NCI-H526 treated with DMSO at 0.1 percent for 48 hours (cell line): Measurements from ENCODE around the gene GNA15.
"Not testable (repeated sequence)": the region's sequence is repeated elsewhere in the genome, so short reads cannot be mapped to it uniquely, and the experiment has no call there.

Experiments
- DNase-seq: peaks from one replicate; lab custom pipeline; 2025; lab: John Stamatoyannopoulos, UW

The GNA15 gene, protein sequence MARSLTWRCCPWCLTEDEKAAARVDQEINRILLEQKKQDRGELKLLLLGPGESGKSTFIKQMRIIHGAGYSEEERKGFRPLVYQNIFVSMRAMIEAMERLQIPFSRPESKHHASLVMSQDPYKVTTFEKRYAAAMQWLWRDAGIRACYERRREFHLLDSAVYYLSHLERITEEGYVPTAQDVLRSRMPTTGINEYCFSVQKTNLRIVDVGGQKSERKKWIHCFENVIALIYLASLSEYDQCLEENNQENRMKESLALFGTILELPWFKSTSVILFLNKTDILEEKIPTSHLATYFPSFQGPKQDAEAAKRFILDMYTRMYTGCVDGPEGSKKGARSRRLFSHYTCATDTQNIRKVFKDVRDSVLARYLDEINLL

DNA sequence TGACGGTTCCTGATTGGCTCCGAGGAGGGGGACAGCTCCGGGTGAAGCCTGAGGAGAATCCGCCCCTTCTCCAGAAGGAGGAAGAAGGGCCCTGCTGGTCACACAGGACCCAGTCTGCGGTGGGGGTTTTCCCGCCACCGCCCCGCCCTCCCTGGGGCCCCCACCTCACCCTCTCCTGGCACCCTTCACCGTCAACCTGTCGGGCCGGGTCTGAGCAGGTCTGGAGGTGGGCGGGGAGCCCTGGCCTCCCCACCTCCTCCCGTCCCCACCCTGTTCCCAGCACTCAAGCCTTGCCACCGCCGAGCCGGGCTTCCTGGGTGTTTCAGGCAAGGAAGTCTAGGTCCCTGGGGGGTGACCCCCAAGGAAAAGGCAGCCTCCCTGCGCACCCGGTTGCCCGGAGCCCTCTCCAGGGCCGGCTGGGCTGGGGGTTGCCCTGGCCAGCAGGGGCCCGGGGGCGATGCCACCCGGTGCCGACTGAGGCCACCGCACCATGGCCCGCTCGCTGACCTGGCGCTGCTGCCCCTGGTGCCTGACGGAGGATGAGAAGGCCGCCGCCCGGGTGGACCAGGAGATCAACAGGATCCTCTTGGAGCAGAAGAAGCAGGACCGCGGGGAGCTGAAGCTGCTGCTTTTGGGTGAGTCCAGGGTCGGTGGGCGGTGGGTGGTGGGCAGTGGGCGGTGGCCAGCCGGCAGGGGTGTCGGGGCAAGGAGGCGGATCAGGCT, at the start of gene GNA15:
Gene GNA15 (plus strand): TSS at position 73 of the 723 bp plus-strand sequence. CDS start 418 bp downstream, at position 491.
- DNase-seq, result no peak

DNA sequence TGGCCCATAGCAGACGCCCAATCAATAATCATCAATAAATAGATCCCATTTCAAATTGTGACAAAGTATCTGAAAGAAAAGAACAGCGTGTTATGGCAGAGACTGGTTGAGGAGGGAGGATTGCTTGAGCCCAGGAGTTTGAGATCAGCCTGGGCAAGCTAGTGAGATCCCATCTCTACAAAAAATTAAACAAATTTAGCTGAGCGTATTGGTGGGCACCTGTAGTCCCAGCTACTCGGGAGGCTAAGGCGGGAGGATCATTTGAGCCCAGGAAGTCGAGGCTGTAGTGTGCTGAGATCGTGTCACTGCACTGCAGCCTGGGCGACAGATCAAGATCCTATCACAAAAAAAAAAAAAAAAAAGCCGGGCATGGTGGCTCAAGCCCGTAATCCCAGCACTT, 48.1 kb upstream of the GNA15 start:
- no peak for DNase-seq

DNA sequence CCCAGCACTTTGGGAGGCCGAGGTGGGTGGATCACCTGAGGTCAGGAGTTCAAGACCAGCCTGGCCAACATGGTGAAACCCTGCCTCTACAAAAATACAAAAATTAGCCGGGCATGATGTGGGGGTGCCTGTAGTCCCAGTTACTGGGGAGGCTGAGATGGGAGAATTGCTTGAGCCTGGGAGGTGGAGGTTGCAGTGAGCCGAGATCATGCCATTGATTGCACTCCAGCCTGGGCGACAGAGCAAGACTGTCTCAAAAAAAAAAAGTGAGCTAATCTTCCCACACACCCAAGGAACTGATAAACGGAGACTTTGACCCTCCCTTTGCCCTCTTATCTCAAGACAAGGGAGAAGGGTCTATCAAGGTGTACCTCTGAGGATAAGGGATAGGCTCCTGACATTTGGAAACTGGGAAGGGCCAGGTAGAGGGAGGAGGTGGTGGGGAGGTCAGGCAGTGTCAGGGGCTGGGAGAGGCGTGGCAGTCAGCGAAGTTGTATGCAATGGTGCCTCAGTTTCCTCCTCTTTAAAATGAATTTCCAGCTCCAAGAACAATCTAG, 46.5 kb upstream of the GNA15 start:
- DNase-seq, result not testable (repeated sequence)

DNA sequence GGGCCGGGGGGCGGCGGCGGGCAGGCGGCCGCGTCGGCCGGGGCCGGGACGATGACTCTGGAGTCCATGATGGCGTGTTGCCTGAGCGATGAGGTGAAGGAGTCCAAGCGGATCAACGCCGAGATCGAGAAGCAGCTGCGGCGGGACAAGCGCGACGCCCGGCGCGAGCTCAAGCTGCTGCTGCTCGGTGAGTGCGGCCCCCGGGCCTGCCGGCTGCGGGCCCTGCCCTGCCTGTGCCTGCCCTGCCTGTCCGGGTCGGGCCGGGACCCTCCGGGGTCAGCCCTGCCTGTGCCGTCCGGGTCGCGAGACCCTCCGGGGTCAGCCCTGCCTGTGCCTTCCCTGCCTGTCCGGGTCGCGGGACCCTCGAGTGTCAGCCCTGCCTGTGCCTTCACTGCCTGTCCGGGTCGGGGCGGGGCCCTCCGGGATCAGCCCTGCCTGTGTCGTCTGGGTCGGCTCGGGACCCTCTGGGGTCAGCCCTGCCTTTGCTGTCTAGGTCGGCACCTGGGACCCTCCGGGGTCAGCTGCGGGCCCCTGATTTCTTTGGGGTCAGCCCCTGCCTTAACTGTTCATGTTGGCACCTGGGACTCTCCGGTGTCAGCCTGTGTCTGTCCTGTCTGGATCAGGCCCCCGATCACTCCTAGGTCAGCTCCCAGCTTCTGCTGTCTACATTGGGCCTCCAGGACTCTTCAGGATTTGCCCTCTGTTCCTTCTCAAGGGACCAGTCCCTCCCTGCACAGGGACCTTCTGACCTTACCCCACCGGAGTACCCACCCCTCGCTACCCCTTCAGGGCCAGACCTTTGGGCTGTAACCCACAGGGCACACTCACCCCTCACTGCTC, 41.0 kb upstream of the GNA15 start:
- no peak for DNase-seq

DNA sequence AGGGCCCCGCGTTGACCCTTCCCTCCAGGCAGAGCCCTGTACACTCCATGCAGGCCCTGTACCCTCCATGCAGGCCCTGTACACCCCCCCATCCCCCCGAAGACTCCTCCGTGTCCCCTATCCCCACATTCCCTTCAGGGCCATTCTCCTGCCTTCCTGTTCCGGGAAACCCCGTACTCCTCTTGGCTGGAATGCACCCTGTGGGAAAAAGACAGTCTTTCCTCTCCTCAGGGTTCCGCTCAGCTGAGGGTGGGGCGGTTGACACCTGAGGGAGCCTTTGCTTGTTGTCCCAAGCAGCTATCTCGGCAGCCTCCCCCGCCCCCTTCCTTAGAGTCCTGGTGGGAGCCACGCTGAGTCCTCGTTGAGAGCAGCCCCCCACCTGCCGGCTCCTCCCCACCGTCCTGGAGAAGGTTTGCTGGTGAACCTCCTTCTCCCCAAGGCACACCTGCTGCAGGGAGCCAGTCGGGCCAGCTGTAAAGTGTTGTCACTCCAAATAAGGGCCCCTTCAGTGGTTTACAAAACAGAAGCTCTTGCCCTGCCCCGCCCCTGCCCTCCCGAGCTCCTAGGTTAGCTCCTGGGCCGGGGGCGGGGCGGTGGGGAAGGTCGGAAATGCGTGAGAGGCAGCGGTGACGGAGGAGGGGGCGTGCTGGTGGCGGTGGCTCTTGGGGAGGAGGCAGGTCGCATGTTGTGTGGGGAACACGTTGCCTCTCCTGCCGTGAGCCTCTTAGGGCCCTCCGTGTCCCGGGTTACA, 40.2 kb upstream of the GNA15 start:
- no peak for DNase-seq

DNA sequence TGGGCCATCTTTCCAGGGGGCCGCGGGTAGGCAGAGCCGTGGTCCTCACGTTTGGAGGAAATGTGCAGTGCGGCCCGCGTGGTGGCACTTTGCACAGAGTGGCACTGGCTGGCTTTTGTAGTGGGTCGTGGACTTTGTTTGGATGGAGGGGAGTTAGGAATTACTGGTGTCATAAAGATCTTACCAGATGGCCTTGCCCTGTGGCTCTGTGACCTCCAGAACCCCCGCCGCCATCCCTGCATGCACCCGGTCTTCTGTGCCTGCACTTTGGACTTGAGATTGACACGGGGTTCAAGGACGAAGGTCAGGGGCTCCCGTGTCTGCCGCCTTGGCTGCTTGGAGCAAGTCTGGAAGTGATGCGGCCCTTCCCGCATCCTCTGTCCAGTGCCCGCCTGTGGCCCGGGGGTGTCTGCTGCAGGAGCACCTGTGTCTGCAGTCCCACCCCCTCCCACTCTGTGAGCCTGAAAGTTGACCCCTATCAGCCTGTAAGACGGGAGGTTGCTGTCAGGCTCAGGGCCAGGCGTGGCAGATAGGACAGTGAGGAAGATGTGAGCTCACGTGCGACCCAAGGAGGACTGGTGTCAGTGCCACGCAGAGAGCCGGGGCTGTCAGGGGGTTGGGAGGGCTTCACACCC, 39.4 kb upstream of the GNA15 start:
- DNase-seq, result no peak

DNA sequence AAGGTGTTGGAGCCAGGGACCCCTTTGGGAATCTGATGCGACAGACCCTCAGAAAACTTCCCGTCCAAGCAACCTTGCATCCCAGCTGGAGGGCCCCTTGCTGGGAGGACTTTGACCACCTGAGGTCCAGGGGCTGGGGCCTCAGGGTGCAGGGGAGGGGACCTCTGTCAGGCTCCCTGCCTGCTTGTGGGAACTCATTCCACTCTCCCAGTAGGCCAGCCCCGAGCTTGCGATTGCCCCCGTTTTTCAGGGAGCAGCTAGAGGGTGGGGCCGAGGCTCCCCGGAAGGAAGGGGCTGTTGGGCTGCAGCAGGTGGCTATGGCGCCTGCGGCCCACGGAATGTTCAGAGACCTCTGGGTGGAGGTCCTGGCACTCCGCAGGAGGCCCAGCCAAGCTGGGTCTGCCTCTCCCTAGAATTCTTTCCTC, 38.9 kb upstream of the GNA15 start:
- no peak for DNase-seq

DNA sequence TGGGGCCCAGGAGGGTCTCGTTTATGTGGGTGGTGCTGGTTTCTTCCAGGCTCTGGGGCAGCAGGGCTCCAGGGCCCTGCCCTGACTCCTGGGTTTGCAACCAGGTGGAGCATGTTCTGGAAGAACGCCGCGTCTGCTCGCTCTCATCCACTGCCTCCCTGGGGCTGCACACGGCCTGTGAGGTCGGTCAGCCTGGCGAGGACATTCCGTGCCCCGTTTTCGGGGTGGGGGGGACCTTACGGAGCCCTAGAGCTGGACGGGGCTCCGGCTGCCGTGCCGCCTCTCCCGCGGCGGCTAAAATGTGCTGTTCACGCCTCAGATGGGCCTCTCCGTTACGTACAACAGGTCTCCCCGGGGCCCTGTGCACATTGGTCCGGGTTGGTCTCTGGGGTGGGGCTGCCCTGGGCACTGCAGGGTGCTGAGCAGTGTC, 38.4 kb upstream of the GNA15 start:
- no peak for DNase-seq

DNA sequence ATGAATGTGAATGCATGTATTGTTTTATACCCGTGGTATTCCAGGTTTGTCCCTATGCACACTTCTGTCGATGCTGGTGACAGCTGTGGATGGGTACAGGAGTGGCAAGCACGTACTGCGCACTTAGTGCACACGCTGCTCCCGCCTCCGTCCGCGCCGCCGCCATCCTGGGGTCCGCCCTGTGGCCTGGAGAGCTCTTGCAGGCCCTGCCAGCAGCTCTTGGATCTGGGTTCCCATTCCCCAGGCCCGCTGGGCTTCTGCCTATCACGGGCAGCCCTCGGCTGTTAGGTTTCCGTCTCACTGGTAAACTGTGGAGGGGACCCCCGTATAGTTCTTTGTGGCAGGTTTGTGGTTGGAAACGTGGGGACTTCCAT, 37.7 kb upstream of the GNA15 start:
- DNase-seq, result no peak

DNA sequence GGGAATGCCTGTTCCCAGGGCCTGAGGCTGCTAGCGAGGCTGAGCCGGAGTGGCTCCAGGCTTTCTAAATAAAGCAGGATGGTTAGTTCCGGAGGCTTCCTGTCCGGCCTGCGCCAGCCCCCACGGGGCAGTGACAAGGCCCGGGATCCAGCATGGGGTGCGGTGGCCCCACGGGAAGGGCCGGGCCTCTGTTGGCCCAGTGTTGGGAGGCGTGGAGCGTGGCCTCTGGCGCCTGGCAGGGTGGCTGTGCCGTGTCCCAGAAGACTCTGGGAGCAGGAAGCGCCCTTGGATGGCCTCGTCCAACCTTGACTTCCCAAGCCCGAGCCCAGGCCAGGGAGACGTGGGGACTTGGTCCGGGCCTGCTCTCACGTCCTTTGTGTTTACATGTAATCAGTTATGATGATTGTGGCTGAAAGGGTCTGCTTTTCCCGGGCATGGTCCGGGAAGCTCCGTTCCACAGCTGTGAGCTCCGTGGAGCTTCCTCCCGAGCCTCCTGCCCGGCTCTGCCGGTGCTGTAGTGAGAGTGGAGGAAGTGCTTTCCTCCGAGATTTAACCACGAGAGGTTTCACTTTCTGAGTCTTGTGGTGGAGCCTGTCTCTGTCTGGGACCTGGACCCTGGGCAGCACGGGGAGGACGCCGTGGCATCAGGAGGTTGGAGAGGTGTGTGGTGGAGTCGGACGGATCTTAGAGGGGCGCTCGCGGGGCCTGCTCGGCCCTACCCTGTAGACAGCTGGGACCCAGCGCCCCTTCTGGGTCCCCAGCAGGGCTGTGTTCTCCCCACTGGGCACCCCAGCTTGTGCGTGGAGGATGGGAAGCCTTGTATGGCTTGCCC, 37.1 kb upstream of the GNA15 start:
- no peak for DNase-seq

DNA sequence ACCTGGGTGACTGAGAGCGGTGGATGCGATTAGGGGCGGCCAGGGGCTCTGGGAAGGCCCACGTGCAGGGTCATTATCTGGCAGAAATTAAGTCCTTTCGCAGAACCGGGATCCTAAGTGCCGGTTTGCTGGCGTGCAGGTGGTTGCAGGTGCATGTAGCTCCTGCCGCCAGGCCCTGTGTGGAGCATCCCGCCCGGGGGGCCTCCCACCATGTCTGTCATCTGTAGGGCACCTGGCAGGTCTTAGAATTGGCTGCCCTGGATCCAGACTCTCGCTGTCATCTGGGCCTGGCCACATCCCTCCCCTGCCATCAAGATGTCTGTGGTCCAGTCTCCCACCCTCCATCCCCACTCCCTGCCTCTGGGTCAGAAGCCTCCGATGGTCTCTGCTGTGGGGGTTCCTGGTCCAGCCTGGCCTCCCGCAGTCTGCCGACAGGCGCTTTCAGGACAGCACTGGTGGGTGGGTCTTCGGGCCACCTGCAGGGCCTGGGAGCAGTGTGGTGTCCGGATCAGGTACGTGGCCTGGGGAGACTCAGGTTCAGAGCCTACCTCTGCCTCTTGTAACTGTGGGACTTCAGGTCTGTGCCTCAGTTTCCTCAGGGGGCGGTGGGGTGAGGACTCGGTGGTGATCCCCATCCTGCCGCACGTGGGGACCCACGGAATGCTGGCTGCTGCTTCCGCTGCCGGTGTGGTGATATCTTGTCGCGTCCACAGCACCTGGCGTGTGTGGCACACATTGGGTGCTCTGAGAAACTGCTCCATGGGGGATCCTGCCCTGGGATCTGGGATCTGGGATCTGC, 36.3 kb upstream of the GNA15 start:
- no peak for DNase-seq

DNA sequence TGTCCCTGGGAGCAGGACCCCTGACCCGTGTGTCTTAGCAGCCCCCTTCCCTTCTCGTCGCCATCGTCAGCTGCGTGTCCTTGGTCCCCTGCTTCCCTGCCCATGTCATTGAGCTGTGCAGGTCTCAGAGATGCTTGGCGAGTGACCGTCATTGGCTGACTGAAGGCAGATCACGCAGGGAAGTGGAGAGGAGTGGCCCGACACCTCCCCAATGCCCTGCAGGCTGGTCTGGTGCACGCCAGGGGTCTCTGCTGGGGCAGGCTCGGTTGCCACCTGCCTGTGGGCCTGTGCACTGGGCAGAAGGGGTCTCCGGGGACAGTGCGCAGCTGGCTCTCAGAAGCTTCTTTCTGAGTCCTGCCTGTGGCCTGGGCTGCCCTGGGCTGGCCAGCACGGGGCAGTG, 35.5 kb upstream of the GNA15 start:
- no peak for DNase-seq

DNA sequence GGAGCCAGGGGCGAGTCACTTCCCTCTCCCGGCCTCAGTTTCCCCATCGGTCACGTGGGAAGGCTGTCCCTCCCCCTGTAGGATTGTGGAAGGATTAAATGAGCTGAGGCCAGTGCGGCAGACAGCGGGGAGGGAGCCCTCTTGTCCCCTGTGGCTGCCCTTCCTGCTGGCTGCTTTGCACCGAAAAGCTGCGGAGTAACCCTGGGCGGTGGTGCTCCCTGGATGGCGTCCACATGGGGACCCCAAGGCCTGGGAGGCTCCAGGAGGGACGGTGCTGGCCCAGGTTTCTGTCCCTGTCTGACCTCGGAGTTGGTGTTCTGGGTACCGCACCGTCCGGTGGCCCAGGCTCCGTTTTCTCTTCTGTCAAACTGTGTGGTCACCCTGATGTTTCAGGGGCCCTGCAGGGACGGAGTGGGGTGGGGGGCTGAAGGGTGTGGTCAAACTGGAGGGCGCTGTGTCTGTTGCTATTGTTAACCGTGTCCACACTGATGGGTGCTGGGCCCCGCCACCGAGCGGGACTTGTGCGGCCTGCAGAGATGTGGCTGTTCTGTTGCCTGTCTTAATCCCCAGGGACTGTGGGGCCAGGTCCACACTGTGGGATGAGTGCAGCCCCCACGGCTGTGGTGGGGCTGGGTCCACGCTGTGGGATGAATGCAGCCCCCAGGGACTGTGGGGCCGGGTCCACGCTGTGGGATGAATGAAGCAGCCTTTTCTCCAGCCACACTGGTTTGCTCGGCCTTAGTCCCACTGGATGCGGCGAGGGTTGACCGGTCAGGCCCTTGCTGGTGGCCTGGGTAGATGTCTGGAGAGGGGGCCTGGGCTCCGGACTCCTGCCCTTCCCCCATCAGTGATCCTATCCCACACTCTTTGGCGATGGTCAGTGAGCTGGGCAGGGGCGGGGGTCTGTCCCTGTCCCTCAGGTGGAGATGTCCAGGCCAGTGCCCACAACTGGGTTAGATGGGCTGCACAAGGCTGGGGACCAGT, 34.8 kb upstream of the GNA15 start:
- DNase-seq, result no peak

DNA sequence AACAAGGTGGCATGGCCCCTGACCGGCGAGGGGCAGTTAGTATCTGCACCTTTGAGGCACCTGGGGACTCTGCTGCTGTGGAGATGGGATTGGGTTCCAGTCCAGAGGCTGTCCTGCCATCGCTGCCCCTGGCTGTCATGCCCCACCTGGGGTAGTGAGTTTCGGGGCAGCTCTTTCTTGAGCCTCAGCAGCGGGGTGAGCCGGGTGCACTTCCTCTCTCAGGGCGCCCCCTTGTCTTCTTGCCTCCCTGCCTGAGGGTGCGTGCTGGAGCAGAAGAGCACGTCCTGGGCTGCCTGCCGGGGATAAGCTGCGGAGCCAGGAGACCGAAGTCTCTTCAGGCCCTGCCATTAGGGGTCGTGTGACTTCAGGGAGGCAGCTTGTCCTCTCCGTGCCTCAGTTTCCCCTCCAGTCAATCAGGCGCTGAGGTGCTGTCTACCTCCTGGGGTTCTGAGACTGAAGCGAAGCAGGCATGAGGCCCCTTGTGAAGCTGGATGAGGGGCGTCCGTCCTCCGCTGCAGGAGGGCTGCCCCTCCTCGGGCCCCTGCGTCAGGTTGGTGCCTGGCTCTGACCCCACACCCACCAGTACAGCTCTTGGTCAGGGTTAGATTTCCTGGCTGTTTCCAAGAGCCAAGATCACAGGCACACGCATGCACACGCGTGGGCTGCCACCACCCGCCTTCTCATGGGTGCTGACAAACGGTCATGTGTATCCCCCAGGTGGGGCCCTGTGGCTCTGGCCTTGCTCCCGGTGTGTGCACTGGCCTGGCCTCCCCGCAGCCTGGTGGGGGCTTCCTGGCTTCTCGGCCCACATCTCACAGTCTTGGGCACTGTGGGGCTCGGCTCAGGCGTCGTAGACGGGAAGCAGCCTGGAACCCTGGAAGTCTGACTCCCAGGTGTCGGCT, 33.3 kb upstream of the GNA15 start:
- no peak for DNase-seq

DNA sequence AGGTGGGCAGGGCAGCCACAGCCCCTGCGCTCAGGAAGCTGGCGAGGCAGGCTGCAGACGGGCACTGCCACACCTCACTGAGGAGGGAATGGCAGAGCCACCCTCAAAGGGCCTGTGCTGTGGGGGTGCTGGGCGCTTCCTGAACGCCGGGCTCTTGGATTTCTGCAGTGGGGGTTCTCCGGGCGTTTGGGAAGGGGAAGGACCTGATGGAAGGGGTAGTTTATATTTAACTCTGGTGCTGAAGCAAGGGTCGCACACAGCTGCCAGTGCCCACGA, 31.2 kb upstream of the GNA15 start:
- DNase-seq, result no peak

DNA sequence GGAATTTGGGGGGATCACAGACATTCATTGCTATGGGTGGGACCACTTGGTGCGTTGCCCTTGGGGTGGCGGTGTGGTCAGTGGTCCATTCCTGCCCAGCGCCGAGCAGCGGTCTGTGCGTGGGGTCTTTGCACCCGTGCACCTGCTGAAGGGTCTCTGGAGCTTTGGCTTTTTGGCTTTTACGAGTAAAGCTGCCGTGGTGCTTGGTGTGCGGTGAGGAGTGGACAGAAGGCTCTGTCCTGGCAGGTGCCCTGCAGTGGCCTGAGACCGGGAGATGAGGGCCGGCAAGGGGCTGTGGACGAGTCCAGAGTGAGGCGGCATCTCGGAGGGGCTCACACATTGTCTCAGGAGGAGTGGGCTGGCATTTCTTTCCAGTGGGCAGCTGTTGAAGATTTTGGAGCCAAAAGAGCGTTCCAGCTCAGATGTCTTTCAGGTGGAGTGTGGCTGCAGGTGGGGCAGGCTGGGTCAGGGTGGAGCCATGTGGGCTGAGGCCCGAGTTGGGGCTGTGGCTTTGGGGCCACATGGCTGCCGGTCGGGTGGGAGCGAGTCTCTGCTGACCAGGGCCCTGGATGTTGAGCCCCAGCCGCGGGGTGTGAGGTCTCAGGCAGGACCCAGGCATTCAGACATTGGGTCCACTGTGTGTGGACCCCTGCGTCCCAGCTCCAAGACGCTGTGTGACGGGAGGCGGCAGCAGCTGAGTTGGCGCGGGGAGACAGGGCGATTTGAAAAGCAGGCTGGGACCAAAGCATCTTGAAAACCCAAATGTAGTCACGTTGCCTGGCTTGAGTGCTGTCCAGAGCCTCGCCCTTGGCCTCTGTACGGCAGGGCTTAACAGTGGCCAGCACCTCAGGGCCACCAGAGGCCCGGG, 30.0 kb upstream of the GNA15 start:
- DNase-seq, result no peak
